Esophagus muscularis mucosa (tissue), 4 donors: Measurements from ENCODE around the gene NHLRC4. TPM values are rescaled to one million over a fixed set of nuclear protein-coding genes. Genes with fewer than 3 reads are reported as not detected.

ENCODE experiments used
- DNase-seq: peaks from one replicate; pipeline ENCODE4 v3.0.0-alpha.2; 2017; ENCODE audit errors: extremely low spot score
- H3K27ac ChIP-seq, 4 donors: fragments of 200-600 bp; sonication (generic); replicated peaks in 1 of 4; 1 replicate in 3 of 4; 2 replicates in 1 of 4; pipeline ENCODE4 v1.5.1; 2016 to 2019; ENCODE audit warnings: mild to moderate bottlenecking in 1 of 4
- H3K27me3 ChIP-seq, 4 donors: fragments of 200-600 bp; sonication (generic); one replicate each; pipeline versions ENCODE4 v1.5.1 to v1.6.0; 2016 to 2019
- H3K36me3 ChIP-seq, 4 donors: fragments of 200-600 bp; sonication (generic); one replicate each; pipeline ENCODE4 v1.5.1; 2016 to 2019
- H3K4me1 ChIP-seq, 4 donors: fragments of 200-600 bp; sonication (generic); one replicate each; pipeline ENCODE4 v1.5.1; 2016 to 2019
- H3K4me3 ChIP-seq, 4 donors: fragments of 200-600 bp; sonication (generic); 1 replicate in 2 of 4; 2 replicates in 2 of 4; pipeline ENCODE4 v1.5.1; 2016 to 2019; ENCODE audit warnings: mild to moderate bottlenecking in 4 of 4, moderate library complexity in 1 of 4
- H3K9me3 ChIP-seq, 4 donors: fragments of 200-600 bp; sonication (generic); 1 replicate in 3 of 4; 2 replicates in 1 of 4; pipeline ENCODE4 v1.5.1; 2016 to 2019
- EP300 ChIP-seq: sonication (generic); formaldehyde crosslinking; IDR thresholded peaks from one replicate; pipeline ENCODE4 v1.6.1; 2017; ENCODE audit warnings: antibody characterized with exemption
- POLR2A ChIP-seq: fragments of 450-650 bp; IDR thresholded peaks from one replicate; pipeline ENCODE4 v1.6.1; 2017; ENCODE audit warnings: antibody characterized with exemption, moderate library complexity, mild to moderate bottlenecking, low read depth
- POLR2AphosphoS5 ChIP-seq, 2 donors: sonication (generic); formaldehyde crosslinking; IDR thresholded peaks; one replicate each; pipeline ENCODE4 v1.6.1; 2017; ENCODE audit warnings: antibody characterized with exemption in 2 of 2
- WGBS: methylation state at CpG from one replicate; pipeline ENCODE4 v1.1.5; 2018; 5-methylcytosine and 5-hydroxymethylcytosine counted together
- intact Hi-C: fragments of 100-400 bp; cut with DNase I; formaldehyde crosslinking; loops from one replicate; pipeline ENCODE4 v1.15.1; 2023
- total RNA-seq, 4 donors: library from RNA; depleted of rRNA; stranded (reverse); fragments of >200 nt; gene quantifications; one replicate each; pipeline versions ENCODE4 v1.1.0 to v1.2.1, GENCODE V29; 2016
- TF ChIP-seq, protein P1 (sequence below), 3 experiments: fragments of 200-600 bp in 2 of 3; fragments of 450-650 bp in 1 of 3; sonication (generic) in 2 of 3; IDR thresholded peaks; one replicate each; pipeline ENCODE4 v1.5.1; 2017 to 2019; ENCODE audit warnings: antibody characterized with exemption in 3 of 3, mild to moderate bottlenecking in 2 of 3, moderate library complexity in 1 of 3

NHLRC4 gene
- total RNA-seq, 4 donors from 2014 or later: 1.2 to 2.6 (median 1.9) TPM

GRCh38 chr16:527015-527903 is 39.5 kb upstream of the NHLRC4 start, which contains the start of gene CAPN15:
TSS of gene CAPN15 (plus strand) at chr16:527712. CDS start at chr16:546839, 19,127 bp downstream.
- DNase-seq: peak; percentile 95
- Histone ChIP-seq H3K27ac (peak within 1 kb of the TSS; percentile 97 to 99 (median 98)), H3K4me3 (peak within 1 kb of the TSS; percentile 70 to 96 (median 88)), H3K36me3 (peaks cover 0 to 6% (median 4%) of the 10 kb centered on the region in 4 donors), H3K9me3 (no peaks in the 10 kb centered on the region), H3K27me3 (no peaks in the 10 kb centered on the region), H3K4me1 (peaks cover 44 to 68% (median 58%) of the 10 kb centered on the region in 4 donors)
- peak; percentile 70 to 93 for TF ChIP-seq POLR2AphosphoS5 (IDR thresholded peaks at IDR 0.05)
- TF ChIP-seq POLR2A: peak; percentile 80
- TF ChIP-seq, protein P1, sequence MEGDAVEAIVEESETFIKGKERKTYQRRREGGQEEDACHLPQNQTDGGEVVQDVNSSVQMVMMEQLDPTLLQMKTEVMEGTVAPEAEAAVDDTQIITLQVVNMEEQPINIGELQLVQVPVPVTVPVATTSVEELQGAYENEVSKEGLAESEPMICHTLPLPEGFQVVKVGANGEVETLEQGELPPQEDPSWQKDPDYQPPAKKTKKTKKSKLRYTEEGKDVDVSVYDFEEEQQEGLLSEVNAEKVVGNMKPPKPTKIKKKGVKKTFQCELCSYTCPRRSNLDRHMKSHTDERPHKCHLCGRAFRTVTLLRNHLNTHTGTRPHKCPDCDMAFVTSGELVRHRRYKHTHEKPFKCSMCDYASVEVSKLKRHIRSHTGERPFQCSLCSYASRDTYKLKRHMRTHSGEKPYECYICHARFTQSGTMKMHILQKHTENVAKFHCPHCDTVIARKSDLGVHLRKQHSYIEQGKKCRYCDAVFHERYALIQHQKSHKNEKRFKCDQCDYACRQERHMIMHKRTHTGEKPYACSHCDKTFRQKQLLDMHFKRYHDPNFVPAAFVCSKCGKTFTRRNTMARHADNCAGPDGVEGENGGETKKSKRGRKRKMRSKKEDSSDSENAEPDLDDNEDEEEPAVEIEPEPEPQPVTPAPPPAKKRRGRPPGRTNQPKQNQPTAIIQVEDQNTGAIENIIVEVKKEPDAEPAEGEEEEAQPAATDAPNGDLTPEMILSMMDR (IDR thresholded peaks at IDR 0.05): peak in 1 of 3 experiments; percentile 43
- no peak for TF ChIP-seq EP300
- 0% methylated on average over 9 of the region's 129 CpGs for WGBS
- intact Hi-C loops: loop anchor here (10.0 kb wide), 2 partner anchors 102 to 132 kb away; partner anchors contain the start of genes NME4 and RAB11FIP3

DNA sequence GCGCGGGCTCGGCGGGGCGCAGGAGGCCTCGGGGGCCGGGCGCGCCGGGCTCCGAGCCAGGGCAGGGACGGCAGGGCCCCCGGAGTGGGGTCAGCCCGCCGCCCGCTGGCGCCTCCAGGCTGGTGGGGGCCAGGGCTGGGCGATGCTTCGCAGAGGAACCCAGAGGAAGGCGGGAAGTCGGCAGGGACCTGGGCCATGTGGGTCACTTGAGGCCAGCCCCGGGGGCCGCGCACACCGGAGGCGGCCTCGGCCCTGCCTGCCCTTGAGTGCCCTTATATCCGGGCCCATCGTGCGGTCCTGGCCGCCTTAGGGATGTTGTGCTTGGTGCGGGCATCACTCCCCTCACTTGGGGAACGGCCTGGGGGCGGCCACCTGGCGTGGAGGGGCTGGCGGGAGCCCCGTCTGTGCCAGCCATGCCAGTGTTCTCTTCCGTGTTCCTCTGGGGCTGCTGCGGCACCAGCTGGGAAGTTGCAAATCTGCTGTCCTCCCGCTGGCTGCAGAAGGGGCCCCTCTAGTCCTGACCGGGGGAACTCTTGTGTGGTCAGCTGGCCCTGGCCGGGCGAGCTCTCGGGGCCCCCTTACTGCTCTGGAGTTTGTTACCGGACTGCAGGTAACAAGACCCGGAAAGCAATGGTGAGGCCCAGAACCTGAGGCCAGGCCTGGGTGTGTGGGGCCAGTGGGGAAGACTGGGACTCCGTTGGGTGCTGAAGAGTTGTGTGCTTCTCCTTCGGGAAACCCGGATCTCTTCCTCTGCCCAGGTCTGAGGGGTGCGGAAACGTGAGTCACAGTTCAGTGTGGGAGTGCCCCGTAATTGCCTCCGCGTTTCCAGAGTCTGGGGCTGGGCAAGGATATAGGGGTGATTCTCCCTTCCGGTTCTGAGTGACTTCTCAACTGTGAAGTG is 38.4 kb upstream of the NHLRC4 start:
- peak overlapping the region; percentile 70 to 96 (median 88) for H3K4me3 ChIP-seq
- no peak for DNase-seq
- TF ChIP-seq POLR2AphosphoS5 (IDR thresholded peaks at IDR 0.05) (no peak), POLR2A (no peak), EP300 (no peak)
- TF ChIP-seq, protein P1 (IDR thresholded peaks at IDR 0.05): no peak
- H3K27ac ChIP-seq: peak overlapping the region; percentile 65 to 99 (median 98)
- H3K36me3 ChIP-seq: peaks cover 0 to 6% (median 4%) of the 10 kb centered on the region in 4 donors
- H3K9me3 ChIP-seq: no peaks in the 10 kb centered on the region
- H3K27me3 ChIP-seq: no peaks in the 10 kb centered on the region
- 11% methylated on average over 18 of the region's 55 CpGs for WGBS
- intact Hi-C loops: loop anchor here (10.0 kb wide), 2 partner anchors 104 to 134 kb away; partner anchors contain the start of genes NME4 and RAB11FIP3
- peaks cover 49 to 71% (median 61%) of the 10 kb centered on the region in 4 donors for H3K4me1 ChIP-seq

GRCh38 chr16:529012-529575 is 37.7 kb upstream of the NHLRC4 start:
- H3K27ac ChIP-seq: peak overlapping the region; percentile 65 to 99 (median 98)
- TF ChIP-seq POLR2AphosphoS5 (IDR thresholded peaks at IDR 0.05) (no peak), EP300 (no peak), POLR2A (no peak)
- TF ChIP-seq, protein P1 (IDR thresholded peaks at IDR 0.05): no peak
- H3K4me1 ChIP-seq: peaks cover 54 to 73% (median 62%) of the 10 kb centered on the region in 4 donors
- WGBS: 60% methylated on average over 8 of the region's 12 CpGs
- intact Hi-C loops: loop anchor here (10.0 kb wide), 2 partner anchors 104 to 134 kb away; partner anchors contain the start of genes NME4 and RAB11FIP3
- no peak for DNase-seq
- no peaks in the 10 kb centered on the region for H3K27me3 ChIP-seq
- peak overlapping the region; percentile 70 to 96 (median 88) for H3K4me3 ChIP-seq
- H3K36me3 ChIP-seq: peaks cover 0 to 8% (median 6%) of the 10 kb centered on the region in 4 donors
- H3K9me3 ChIP-seq: no peaks in the 10 kb centered on the region

DNA sequence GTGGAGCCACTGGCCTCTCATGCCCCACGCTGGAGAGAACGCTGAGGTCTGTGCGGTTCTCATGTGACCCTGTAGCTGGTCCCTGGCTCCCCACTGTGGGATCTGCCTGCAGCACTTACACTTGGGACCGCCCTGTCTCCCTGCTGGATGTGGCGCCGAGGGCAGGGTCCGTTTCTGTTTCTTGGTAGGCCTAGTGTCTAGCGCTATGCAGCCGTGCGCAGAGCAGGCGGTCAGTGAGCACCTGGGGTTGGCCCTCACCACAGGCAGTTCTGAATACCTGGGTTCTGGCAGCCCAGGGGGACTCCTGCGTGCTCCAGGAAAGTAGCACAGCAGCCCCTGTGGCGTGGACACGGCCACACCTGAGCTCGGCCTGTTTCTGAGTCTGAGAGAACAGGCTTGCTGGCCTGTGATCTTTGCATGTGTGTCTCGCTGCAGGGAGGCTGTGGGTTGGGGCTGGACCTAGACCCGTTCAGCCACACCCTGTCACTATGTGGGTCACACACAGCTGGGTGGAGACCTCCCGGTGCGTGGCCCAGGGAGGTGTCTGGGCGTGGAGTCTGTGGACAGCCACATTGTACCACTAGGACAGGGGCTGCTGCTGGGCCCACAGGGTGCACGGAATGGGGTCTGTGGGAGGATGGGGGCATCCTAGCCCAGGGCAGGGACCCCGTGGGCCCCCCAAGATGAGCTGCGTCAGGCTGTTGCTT is 36.5 kb upstream of the NHLRC4 start:
- TF ChIP-seq POLR2AphosphoS5 (IDR thresholded peaks at IDR 0.05) (no peak), EP300 (no peak), POLR2A (no peak)
- TF ChIP-seq, protein P1 (IDR thresholded peaks at IDR 0.05): no peak
- Histone ChIP-seq H3K4me3 (no peak overlapping the region), H3K27ac (no peak overlapping the region), H3K27me3 (no peaks in the 10 kb centered on the region), H3K9me3 (no peaks in the 10 kb centered on the region), H3K36me3 (peaks cover 0 to 17% (median 8%) of the 10 kb centered on the region in 4 donors), H3K4me1 (peaks cover 45 to 70% (median 60%) of the 10 kb centered on the region in 4 donors)
- intact Hi-C loops: no loop called here
- no peak for DNase-seq
- 86% methylated on average over 9 of the region's 23 CpGs for WGBS
